Measurements from ENCODE around the gene NUTF2. TPM values are rescaled to one million over a fixed set of nuclear protein-coding genes. Genes with fewer than 3 reads are reported as not detected.
"Not testable (repeated sequence)": the region's sequence is repeated elsewhere in the genome, so short reads cannot be mapped to it uniquely, and the experiment has no call there.

The NUTF2 gene
- total RNA-seq, 2 donors from 2014 or later: 201 to 218 TPM

DNA sequence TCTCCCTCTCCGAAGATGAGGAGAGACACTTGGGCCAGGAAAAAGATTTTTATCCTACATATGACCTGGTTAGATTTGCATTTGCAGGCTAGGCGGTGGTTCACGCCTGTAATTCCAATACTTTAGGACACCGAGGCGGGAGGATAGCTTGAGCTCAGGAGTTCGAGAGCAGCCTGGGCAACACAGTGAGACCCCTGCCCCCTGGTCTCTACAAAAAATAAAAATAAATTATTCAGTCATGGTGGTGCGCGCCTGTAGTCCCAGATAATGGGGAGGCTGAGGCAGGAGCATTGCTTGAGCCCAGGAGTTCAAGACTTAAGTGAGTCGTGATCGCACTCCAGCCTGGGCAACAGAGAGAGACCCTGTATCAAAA lies 12.5 kb upstream of the NUTF2 start:
- Mint-ChIP-seq H3K27me3 (ENCODE audit: insufficient read depth) (no peaks in the 10 kb centered on the region), H3K36me3 (ENCODE audit: low read depth) (peaks cover 26% of the 10 kb centered on the region), H3K4me3 (peak overlapping the region; percentile 81), H3K9me3 (no peaks in the 10 kb centered on the region), H3K27ac (no peak overlapping the region), H3K4me1 (peaks cover 7% of the 10 kb centered on the region)
- Histone ChIP-seq H3K27me3 (ENCODE audit: control insufficient read depth, insufficient read depth, low read length, poor library complexity, severe bottlenecking) (no peaks in the 10 kb centered on the region), H3K36me3 (ENCODE audit: control insufficient read depth, insufficient read depth, low read length) (peaks cover 27% of the 10 kb centered on the region), H3K4me3 (ENCODE audit: low read length) (peak overlapping the region; percentile 95), H3K27ac (ENCODE audit: low read depth, low read length) (no peak overlapping the region), H3K9ac (ENCODE audit: extremely low read depth, low read length, poor library complexity, severe bottlenecking) (peak overlapping the region; percentile 91), H3K9me3 (ENCODE audit: control insufficient read depth, low read length) (no peaks in the 10 kb centered on the region), H3K4me1 (ENCODE audit: control insufficient read depth, insufficient read depth, low read length) (no peaks in the 10 kb centered on the region)
- WGBS, 2 experiments (ENCODE audit: insufficient coverage in 1 of 2, insufficient read length in 1 of 2): 85 to 93% methylated on average over 7 to 10 of the region's 10 CpGs
- TF ChIP-seq, protein P1, sequence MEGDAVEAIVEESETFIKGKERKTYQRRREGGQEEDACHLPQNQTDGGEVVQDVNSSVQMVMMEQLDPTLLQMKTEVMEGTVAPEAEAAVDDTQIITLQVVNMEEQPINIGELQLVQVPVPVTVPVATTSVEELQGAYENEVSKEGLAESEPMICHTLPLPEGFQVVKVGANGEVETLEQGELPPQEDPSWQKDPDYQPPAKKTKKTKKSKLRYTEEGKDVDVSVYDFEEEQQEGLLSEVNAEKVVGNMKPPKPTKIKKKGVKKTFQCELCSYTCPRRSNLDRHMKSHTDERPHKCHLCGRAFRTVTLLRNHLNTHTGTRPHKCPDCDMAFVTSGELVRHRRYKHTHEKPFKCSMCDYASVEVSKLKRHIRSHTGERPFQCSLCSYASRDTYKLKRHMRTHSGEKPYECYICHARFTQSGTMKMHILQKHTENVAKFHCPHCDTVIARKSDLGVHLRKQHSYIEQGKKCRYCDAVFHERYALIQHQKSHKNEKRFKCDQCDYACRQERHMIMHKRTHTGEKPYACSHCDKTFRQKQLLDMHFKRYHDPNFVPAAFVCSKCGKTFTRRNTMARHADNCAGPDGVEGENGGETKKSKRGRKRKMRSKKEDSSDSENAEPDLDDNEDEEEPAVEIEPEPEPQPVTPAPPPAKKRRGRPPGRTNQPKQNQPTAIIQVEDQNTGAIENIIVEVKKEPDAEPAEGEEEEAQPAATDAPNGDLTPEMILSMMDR (conservative IDR thresholded peaks at IDR 0.05): no peak
- DNase-seq: no peak

DNA sequence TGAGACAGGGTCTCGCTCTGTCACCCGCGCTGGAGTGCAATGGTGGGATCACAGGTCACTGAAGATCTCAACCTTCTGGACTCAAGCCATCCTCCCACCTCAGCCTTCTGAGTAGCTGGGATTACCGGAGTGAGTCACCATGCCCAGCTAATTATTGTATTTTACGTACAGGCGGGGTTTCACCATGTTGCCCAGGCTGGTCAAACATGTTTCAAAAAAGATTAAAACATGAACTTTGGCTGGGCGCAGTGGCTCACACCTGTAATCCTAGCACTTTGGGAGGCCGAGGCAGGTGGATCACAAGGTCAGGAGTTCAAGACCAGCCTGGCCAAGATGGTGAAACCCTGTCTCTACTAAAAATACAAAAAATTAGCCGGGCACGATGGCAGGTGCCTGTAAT lies 9.5 kb upstream of the NUTF2 start:
- not testable (repeated sequence) for DNase-seq; H3K36me3 ChIP-seq (ENCODE audit: control insufficient read depth, insufficient read depth, low read length); H3K27me3 ChIP-seq (ENCODE audit: control insufficient read depth, insufficient read depth, low read length, poor library complexity, severe bottlenecking); H3K27ac ChIP-seq (ENCODE audit: low read depth, low read length); H3K9me3 Mint-ChIP-seq; H3K4me3 Mint-ChIP-seq; H3K27ac Mint-ChIP-seq; H3K9ac ChIP-seq (ENCODE audit: extremely low read depth, low read length, poor library complexity, severe bottlenecking); H3K36me3 Mint-ChIP-seq (ENCODE audit: low read depth); H3K27me3 Mint-ChIP-seq (ENCODE audit: insufficient read depth); H3K4me3 ChIP-seq (ENCODE audit: low read length); H3K9me3 ChIP-seq (ENCODE audit: control insufficient read depth, low read length); H3K4me1 ChIP-seq (ENCODE audit: control insufficient read depth, insufficient read depth, low read length)
- H3K4me1 Mint-ChIP-seq: peaks cover 11% of the 10 kb centered on the region
- WGBS, 2 experiments (ENCODE audit: insufficient coverage in 1 of 2, insufficient read length in 1 of 2): 93% methylated on average over 9 to 10 of the region's 10 CpGs

DNA sequence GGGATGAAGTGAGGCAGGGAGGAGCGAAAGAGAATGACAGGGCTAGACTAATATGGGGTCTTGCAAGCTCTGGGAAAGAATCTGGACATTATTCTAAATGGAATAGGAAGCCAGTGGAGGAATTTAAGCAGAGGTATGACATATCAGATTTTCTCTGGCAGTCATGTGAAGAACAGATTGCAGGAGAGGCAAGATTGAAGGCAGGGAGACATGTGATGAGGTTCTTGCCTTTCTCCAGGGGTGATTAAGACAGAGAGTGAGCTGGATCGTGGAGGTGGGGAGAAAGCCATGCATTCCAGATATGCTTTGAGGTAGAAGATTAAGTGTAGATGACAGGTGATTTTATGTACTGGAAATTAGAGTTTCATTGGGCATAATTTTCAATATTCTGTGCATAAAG lies 8.9 kb upstream of the NUTF2 start:
- Mint-ChIP-seq H3K4me1 (peaks cover 9% of the 10 kb centered on the region), H3K9me3 (no peaks in the 10 kb centered on the region), H3K27me3 (ENCODE audit: insufficient read depth) (no peaks in the 10 kb centered on the region), H3K4me3 (no peak overlapping the region), H3K36me3 (ENCODE audit: low read depth) (no peaks in the 10 kb centered on the region), H3K27ac (no peak overlapping the region)
- Histone ChIP-seq H3K36me3 (ENCODE audit: control insufficient read depth, insufficient read depth, low read length) (no peaks in the 10 kb centered on the region), H3K9ac (ENCODE audit: extremely low read depth, low read length, poor library complexity, severe bottlenecking) (no peak overlapping the region), H3K9me3 (ENCODE audit: control insufficient read depth, low read length) (no peaks in the 10 kb centered on the region), H3K4me1 (ENCODE audit: control insufficient read depth, insufficient read depth, low read length) (no peaks in the 10 kb centered on the region), H3K27ac (ENCODE audit: low read depth, low read length) (no peak overlapping the region), H3K27me3 (ENCODE audit: control insufficient read depth, insufficient read depth, low read length, poor library complexity, severe bottlenecking) (no peaks in the 10 kb centered on the region), H3K4me3 (ENCODE audit: low read length) (no peak overlapping the region)
- no peak for DNase-seq
- TF ChIP-seq, protein P1 (conservative IDR thresholded peaks at IDR 0.05): no peak
- WGBS, 2 experiments (ENCODE audit: insufficient coverage in 1 of 2, insufficient read length in 1 of 2): 95 to 100% methylated on average over 2 of the region's 2 CpGs

DNA sequence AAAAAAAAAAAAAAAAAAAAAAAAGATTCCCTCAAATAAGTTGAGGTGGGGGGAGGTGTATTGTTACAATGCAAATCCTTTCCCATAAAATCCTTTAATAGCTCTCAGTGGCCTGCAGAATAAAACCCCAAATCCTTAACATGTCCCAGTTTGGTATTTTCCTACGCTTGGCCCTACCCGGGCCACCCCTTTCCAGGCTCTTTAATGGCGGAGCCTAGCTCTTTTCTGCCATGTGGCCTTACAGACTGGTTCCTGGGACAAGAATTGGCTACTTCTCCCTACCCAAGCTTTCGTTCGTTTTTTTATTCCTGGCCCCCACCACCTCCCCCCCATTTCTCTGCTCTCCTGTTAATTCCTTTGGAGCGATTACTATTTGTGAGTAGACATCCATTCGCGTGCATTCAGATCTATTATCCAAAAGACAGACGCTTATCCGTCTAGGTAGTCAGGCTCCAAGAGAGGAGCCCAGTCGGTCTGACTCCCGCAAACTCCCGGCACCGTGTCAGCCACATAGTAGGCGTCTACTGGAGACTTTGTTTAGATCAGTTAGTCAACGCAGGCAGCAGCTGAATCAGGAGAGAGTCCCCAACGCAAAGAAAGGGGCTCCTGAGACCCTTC lies 5.4 kb upstream of the NUTF2 start:
- peak overlapping the region; percentile 97 for H3K27ac Mint-ChIP-seq
- H3K27me3 Mint-ChIP-seq (ENCODE audit: insufficient read depth): no peaks in the 10 kb centered on the region
- H3K4me3 Mint-ChIP-seq: peak overlapping the region; percentile 85
- Histone ChIP-seq H3K9me3 (ENCODE audit: control insufficient read depth, low read length) (no peaks in the 10 kb centered on the region), H3K27me3 (ENCODE audit: control insufficient read depth, insufficient read depth, low read length, poor library complexity, severe bottlenecking) (no peaks in the 10 kb centered on the region), H3K27ac (ENCODE audit: low read depth, low read length) (peak overlapping the region; percentile 71), H3K36me3 (ENCODE audit: control insufficient read depth, insufficient read depth, low read length) (peaks cover 4% of the 10 kb centered on the region), H3K4me1 (ENCODE audit: control insufficient read depth, insufficient read depth, low read length) (peaks cover 22% of the 10 kb centered on the region), H3K4me3 (ENCODE audit: low read length) (peak overlapping the region; percentile 90), H3K9ac (ENCODE audit: extremely low read depth, low read length, poor library complexity, severe bottlenecking) (peak overlapping the region; percentile 45)
- peaks cover 37% of the 10 kb centered on the region for H3K4me1 Mint-ChIP-seq
- TF ChIP-seq, protein P1 (conservative IDR thresholded peaks at IDR 0.05): no peak
- DNase-seq: no peak
- H3K36me3 Mint-ChIP-seq (ENCODE audit: low read depth): no peaks in the 10 kb centered on the region
- WGBS, 2 experiments (ENCODE audit: insufficient coverage in 1 of 2, insufficient read length in 1 of 2): 71 to 73% methylated on average over 15 to 17 of the region's 17 CpGs
- no peaks in the 10 kb centered on the region for H3K9me3 Mint-ChIP-seq

All from endodermal cell (in vitro differentiated cells).